Measurements from ENCODE around the gene SMIM24.

The SMIM24 gene

DNA sequence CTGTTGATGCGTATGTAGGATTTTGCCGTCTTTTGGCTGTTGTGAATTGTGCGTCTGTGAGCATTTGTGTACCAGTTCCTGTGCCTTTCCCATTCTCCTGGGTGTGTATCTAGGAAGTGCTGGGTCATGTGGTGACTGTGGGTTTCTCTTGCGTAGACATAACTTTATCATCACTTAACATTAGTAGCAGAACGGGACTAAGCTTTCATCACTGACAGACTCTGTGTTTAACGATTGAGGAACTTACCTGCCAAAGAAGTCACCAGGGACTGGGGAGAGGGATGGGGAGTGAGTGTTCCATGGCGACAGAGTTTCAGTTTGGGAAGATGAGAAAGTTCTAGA, 40.8 kb upstream of the SMIM24 start:
- H2AFZ ChIP-seq (ENCODE audit: low read depth, low read length, severe bottlenecking): no peak overlapping the region
- TF ChIP-seq, protein P1, sequence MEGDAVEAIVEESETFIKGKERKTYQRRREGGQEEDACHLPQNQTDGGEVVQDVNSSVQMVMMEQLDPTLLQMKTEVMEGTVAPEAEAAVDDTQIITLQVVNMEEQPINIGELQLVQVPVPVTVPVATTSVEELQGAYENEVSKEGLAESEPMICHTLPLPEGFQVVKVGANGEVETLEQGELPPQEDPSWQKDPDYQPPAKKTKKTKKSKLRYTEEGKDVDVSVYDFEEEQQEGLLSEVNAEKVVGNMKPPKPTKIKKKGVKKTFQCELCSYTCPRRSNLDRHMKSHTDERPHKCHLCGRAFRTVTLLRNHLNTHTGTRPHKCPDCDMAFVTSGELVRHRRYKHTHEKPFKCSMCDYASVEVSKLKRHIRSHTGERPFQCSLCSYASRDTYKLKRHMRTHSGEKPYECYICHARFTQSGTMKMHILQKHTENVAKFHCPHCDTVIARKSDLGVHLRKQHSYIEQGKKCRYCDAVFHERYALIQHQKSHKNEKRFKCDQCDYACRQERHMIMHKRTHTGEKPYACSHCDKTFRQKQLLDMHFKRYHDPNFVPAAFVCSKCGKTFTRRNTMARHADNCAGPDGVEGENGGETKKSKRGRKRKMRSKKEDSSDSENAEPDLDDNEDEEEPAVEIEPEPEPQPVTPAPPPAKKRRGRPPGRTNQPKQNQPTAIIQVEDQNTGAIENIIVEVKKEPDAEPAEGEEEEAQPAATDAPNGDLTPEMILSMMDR (IDR thresholded peaks at IDR 0.05; ENCODE audit: insufficient read depth, low read length, poor library complexity, severe bottlenecking): no peak
- no peak for TF ChIP-seq EZH2phosphoT487 (conservative IDR thresholded peaks at IDR 0.05; ENCODE audit: low read length)
- H3K9me3 ChIP-seq (ENCODE audit: insufficient read depth, low read length): no peaks in the 10 kb centered on the region
- no peaks in the 10 kb centered on the region for H3K27me3 ChIP-seq (ENCODE audit: low read length)
- no peaks in the 10 kb centered on the region for H3K9me2 ChIP-seq (replicated peaks; ENCODE audit: insufficient read depth, low read length)
- no peak overlapping the region for H3K4me3 ChIP-seq (ENCODE audit: insufficient read depth, low read length, poor library complexity, severe bottlenecking)
- peaks cover 52% of the 10 kb centered on the region for H3K79me2 ChIP-seq (ENCODE audit: insufficient read depth, low read length)
- 0 out of 2 replicates have a peak, but pooled peaks cover 5% of the 10 kb centered on the region for H4K20me1 ChIP-seq (ENCODE audit: low read depth, low read length)
- H3K9ac ChIP-seq (ENCODE audit: low read length): no peak overlapping the region
- no peaks in the 10 kb centered on the region for H3K36me3 ChIP-seq (ENCODE audit: low read length)
- H3K4me2 ChIP-seq (ENCODE audit: low read depth, low read length, poor library complexity, severe bottlenecking): no peak overlapping the region
- no peak overlapping the region for H3K27ac ChIP-seq (ENCODE audit: low read depth, low read length)
- H3F3A ChIP-seq (ENCODE audit: insufficient read depth): no peaks in the 10 kb centered on the region

DNA sequence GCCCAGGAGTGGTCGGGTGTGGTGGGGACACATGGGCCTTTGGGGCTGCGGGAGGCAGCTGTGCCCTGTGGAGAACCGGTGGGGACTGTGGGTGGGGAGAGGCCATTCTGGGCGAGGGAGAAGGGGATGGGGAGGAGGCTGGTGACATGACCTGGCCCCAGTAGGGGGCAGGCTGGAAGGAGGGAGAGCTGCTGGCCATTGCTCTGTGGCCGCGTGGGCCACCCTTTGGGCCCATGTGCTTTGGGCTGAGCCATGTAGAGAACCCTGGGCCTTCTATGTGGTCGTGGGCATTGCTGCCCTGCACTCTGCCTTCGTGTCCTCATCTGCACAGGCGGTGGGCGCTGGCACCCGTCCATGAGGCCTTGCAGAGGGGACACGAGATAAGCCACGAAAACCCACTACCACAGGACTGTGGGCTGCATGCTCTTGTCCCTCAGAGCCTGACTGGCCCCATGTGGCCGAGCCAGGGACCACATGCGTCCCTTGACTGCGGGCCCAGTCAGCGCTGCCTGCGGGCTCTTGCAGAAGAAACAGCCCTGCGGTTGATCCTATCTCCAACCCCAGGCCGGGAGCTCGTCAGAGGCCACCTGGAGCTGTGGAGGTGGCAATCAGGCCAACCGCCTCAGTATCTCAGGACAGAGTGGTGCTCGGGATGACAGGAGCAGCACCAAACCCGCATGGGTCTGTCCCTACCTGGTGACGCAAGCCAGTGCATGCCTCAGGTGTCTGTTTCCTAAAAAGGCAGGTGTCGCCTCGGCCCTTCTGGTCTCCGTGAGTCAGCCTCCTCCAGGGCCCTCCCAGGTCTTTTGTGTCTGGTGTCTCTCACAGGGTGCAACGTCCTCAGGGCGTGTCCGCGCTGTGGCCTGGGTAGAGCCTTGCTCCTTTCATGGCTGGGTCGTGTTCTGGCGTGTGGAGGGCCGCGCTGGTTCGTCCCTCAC, 40.1 kb upstream of the SMIM24 start:
- Histone ChIP-seq H3K27me3 (ENCODE audit: low read length) (no peaks in the 10 kb centered on the region), H3K9me3 (ENCODE audit: insufficient read depth, low read length) (no peaks in the 10 kb centered on the region), H4K20me1 (ENCODE audit: low read depth, low read length) (0 out of 2 replicates have a peak, but pooled peaks cover 5% of the 10 kb centered on the region), H3K27ac (ENCODE audit: low read depth, low read length) (no peak overlapping the region), H3F3A (ENCODE audit: insufficient read depth) (no peaks in the 10 kb centered on the region), H3K4me3 (ENCODE audit: insufficient read depth, low read length, poor library complexity, severe bottlenecking) (no peak overlapping the region), H3K79me2 (ENCODE audit: insufficient read depth, low read length) (peaks cover 59% of the 10 kb centered on the region), H3K4me2 (ENCODE audit: low read depth, low read length, poor library complexity, severe bottlenecking) (no peak overlapping the region), H2AFZ (ENCODE audit: low read depth, low read length, severe bottlenecking) (no peak overlapping the region), H3K9me2 (replicated peaks; ENCODE audit: insufficient read depth, low read length) (no peaks in the 10 kb centered on the region), H3K9ac (ENCODE audit: low read length) (no peak overlapping the region), H3K36me3 (ENCODE audit: low read length) (no peaks in the 10 kb centered on the region)
- no peak for TF ChIP-seq EZH2phosphoT487 (conservative IDR thresholded peaks at IDR 0.05; ENCODE audit: low read length)
- TF ChIP-seq, protein P1 (IDR thresholded peaks at IDR 0.05; ENCODE audit: insufficient read depth, low read length, poor library complexity, severe bottlenecking): no peak

DNA sequence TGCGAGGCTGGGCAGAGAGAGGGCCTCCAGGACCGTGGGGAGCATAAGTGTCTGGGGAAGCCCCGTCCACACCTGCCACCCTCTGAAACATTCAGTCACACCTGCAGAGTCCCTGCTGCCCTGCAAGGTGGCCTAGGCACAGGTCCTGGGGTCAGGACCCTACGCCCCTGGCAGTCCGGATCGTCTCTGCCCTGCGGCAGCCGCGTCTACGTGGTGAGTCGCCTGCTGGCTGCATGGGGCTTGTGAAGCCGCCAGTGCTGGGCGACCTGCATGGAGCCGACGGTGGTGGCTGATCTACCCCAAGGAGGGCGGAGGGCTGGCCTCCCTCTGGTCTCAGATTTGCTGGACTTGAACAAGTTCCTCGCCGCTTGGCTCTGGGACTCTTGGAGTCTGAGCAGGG, 38.8 kb upstream of the SMIM24 start:
- H3K4me2 ChIP-seq (ENCODE audit: low read depth, low read length, poor library complexity, severe bottlenecking): no peak overlapping the region
- no peaks in the 10 kb centered on the region for H3K9me2 ChIP-seq (replicated peaks; ENCODE audit: insufficient read depth, low read length)
- 0 out of 2 replicates have a peak, but pooled peaks cover 5% of the 10 kb centered on the region for H4K20me1 ChIP-seq (ENCODE audit: low read depth, low read length)
- no peaks in the 10 kb centered on the region for H3K9me3 ChIP-seq (ENCODE audit: insufficient read depth, low read length)
- no peaks in the 10 kb centered on the region for H3K36me3 ChIP-seq (ENCODE audit: low read length)
- peaks cover 62% of the 10 kb centered on the region for H3K79me2 ChIP-seq (ENCODE audit: insufficient read depth, low read length)
- H3K27me3 ChIP-seq (ENCODE audit: low read length): no peaks in the 10 kb centered on the region
- H3K9ac ChIP-seq (ENCODE audit: low read length): no peak overlapping the region
- H3F3A ChIP-seq (ENCODE audit: insufficient read depth): no peaks in the 10 kb centered on the region
- H2AFZ ChIP-seq (ENCODE audit: low read depth, low read length, severe bottlenecking): no peak overlapping the region
- no peak overlapping the region for H3K27ac ChIP-seq (ENCODE audit: low read depth, low read length)
- no peak overlapping the region for H3K4me3 ChIP-seq (ENCODE audit: insufficient read depth, low read length, poor library complexity, severe bottlenecking)
- no peak for TF ChIP-seq EZH2phosphoT487 (conservative IDR thresholded peaks at IDR 0.05; ENCODE audit: low read length)
- TF ChIP-seq, protein P1 (IDR thresholded peaks at IDR 0.05; ENCODE audit: insufficient read depth, low read length, poor library complexity, severe bottlenecking): no peak

Measured in SU-DHL-6 (cell line).